CD4-positive, alpha-beta memory T cell (primary cell): ENCODE results near the gene RFX5. TPM values are rescaled to one million over a fixed set of nuclear protein-coding genes. Genes with fewer than 3 reads are reported as not detected.

Source experiments
- CTCF ChIA-PET: fragments of 350-600 bp; sonication (Branson Sonifier 250); formaldehyde crosslinking; loops from one replicate; lab custom pipeline; 2021; ENCODE audit warnings: inconsistent platforms; ENCODE audit not compliant: partially characterized antibody; lab: Charles Lee
- POLR2A ChIA-PET: fragments of 350-600 bp; sonication (Branson Sonifier 250); formaldehyde crosslinking; loops from one replicate; lab custom pipeline; 2021; ENCODE audit not compliant: partially characterized antibody; lab: Charles Lee
- DNase-seq, 5 donors: peaks; one replicate each; pipeline versions ENCODE4 v3.0.0 to v3.0.0-alpha.2; 2020 to 2022; ENCODE audit warnings: mixed read lengths in 1 of 5
- H3K27ac ChIP-seq: one replicate; pipeline ENCODE4 v1.7.0; 2013; ENCODE audit warnings: low read depth, low read length
- H3K27me3 ChIP-seq: 2 replicates; pipeline ENCODE4 v1.7.0; 2013; ENCODE audit warnings: mild to moderate bottlenecking, low read length, moderate library complexity; ENCODE audit not compliant: insufficient read depth
- H3K36me3 ChIP-seq: 2 replicates; pipeline ENCODE4 v1.7.0; 2013; ENCODE audit warnings: mild to moderate bottlenecking, low read length, moderate library complexity; ENCODE audit not compliant: insufficient read depth
- H3K4me1 ChIP-seq: 2 replicates; pipeline ENCODE4 v1.7.0; 2013; ENCODE audit warnings: mild to moderate bottlenecking, low read length, moderate library complexity; ENCODE audit not compliant: insufficient read depth
- H3K4me3 ChIP-seq, 2 donors: one replicate each; pipeline ENCODE4 v1.7.0; 2013; ENCODE audit warnings: low read length in 2 of 2, mild to moderate bottlenecking in 1 of 2
- H3K9me3 ChIP-seq, 2 donors: one replicate each; pipeline ENCODE4 v1.7.0; 2013; ENCODE audit warnings: low read length in 2 of 2, control low read depth in 1 of 2; ENCODE audit not compliant: control insufficient read depth in 1 of 2
- H3K27ac Mint-ChIP-seq, 7 donors: one replicate each; pipeline ENCODE4 v1.8.0; 2020 to 2021; ENCODE audit warnings: mixed read lengths in 7 of 7, mild to moderate bottlenecking in 6 of 7, inconsistent platforms in 3 of 7, moderate library complexity in 3 of 7
- H3K27me3 Mint-ChIP-seq, 2 donors: one replicate each; pipeline ENCODE4 v1.8.0; 2020 to 2021; ENCODE audit warnings: mixed read lengths in 2 of 2
- H3K36me3 Mint-ChIP-seq, 2 donors: one replicate each; pipeline ENCODE4 v1.8.0; 2020 to 2021; ENCODE audit warnings: mixed read lengths in 2 of 2, inconsistent platforms in 1 of 2, mild to moderate bottlenecking in 1 of 2
- H3K4me1 Mint-ChIP-seq, 4 donors: one replicate each; pipeline ENCODE4 v1.8.0; 2020 to 2021; ENCODE audit warnings: mixed read lengths in 4 of 4, mild to moderate bottlenecking in 1 of 4
- H3K4me3 Mint-ChIP-seq, 8 donors: one replicate each; pipeline ENCODE4 v1.8.0; 2020 to 2021; ENCODE audit warnings: mixed read lengths in 8 of 8, mild to moderate bottlenecking in 7 of 8, moderate library complexity in 6 of 8, inconsistent platforms in 3 of 8
- H3K9me3 Mint-ChIP-seq, 8 donors: one replicate each; pipeline ENCODE4 v1.8.0; 2020 to 2021; ENCODE audit warnings: mixed read lengths in 8 of 8, mild to moderate bottlenecking in 5 of 8, inconsistent platforms in 3 of 8, moderate library complexity in 1 of 8
- intact Hi-C: fragments of 100-400 bp; cut with micrococcal nuclease; formaldehyde crosslinking; loops from one replicate; pipeline ENCODE4 v1.15.1; 2023
- polyA plus RNA-seq, 2 donors: library from polyadenylated mRNA; unstranded; fragments of 300-500 nt; fragmentation: Illumina TruSeq; gene quantifications; one replicate each; pipeline ENCODE4 v1.2.3, GENCODE V29; 2021
- total RNA-seq, 2 experiments: library from RNA; stranded (reverse); gene quantifications; one replicate each; pipeline ENCODE4 v1.2.3, GENCODE V29; 2021

Gene RFX5
- total and polyA plus RNA-seq, 4 experiments from 2014 or later = 32.1 to 64.3 (median 44.9) TPM

DNA sequence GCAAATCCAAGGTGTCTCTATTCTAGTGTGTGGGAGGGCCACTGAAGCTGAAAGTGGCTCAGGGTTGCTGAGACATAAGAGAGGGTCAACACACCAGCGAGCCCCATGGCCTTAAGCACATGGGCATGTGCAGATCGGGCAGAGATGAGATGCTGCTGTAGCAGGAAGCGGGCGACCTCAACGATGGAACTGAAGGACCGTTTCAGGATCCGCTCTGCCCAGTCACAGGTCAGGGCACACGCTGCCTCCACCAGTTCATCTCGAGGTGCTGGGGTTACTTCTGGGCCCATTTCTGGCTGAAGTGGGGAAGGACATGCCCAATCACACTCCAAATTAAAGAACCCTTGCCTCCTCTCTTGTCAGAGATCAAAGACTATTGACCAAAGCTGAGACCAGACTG, 3.5 kb downstream of the RFX5 start:
- no peak for DNase-seq
- H3K4me1 Mint-ChIP-seq = peaks cover 30 to 51% (median 38%) of the 10 kb centered on the region in 4 donors
- H3K9me3 Mint-ChIP-seq = peaks cover 0 to 3% (median 0%) of the 10 kb centered on the region in 8 donors
- Histone ChIP-seq H3K27ac (no peak overlapping the region), H3K27me3 (no peaks in the 10 kb centered on the region), H3K4me3 (no peak overlapping the region), H3K4me1 (peaks cover 36% of the 10 kb centered on the region), H3K9me3 (no peaks in the 10 kb centered on the region), H3K36me3 (peaks cover 26% of the 10 kb centered on the region)
- H3K27ac Mint-ChIP-seq = peak overlapping the region in 6 of 7 donors; percentile 38 to 84 (median 78)
- H3K27me3 Mint-ChIP-seq = no peaks in the 10 kb centered on the region
- no peak overlapping the region for H3K4me3 Mint-ChIP-seq
- intact Hi-C loops = loop anchor here (10.0 kb wide), 1 partner anchor 269 kb away; the partner anchor contains the start of gene GABPB2
- ChIA-PET POLR2A (interaction anchor here (0.9 to 2.5 kb wide), 2 partner anchors 58 to 61 kb away, joined by 3 to 7 read pairs; partner anchors contain the start of gene ZNF687), CTCF (interaction anchor here (1.1 to 10.9 kb wide), 4 partner anchors 8 to 60 kb away, joined by 3 to 247 read pairs (median 6); no protein-coding TSS in a partner anchor)
- H3K36me3 Mint-ChIP-seq = peaks cover 25 to 49% of the 10 kb centered on the region in 2 donors

DNA sequence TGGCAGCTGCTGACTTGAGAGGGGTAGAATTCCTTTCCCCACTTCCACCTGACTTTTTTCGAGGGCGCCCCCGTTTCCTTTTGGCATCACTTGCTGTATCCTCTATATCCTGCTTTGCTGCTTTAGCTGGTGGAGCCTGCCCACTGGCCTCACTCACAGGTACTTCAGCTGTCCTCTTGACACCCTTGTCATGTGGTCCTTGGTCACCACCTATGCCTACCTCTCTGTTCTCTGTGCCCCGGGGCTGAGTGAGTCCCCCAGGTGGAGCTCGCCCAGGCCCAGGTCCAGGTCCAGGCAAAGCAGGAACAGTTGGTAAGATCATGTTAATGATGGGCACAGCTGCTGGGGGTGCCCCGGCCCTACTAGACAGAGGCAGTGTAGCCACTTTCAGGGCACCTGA, 4.5 kb downstream of the RFX5 start:
- Histone ChIP-seq H3K27ac (no peak overlapping the region), H3K36me3 (peaks cover 26% of the 10 kb centered on the region), H3K27me3 (no peaks in the 10 kb centered on the region), H3K4me3 (no peak overlapping the region), H3K9me3 (no peaks in the 10 kb centered on the region), H3K4me1 (peaks cover 29% of the 10 kb centered on the region)
- H3K36me3 Mint-ChIP-seq = peaks cover 25 to 49% of the 10 kb centered on the region in 2 donors
- H3K4me1 Mint-ChIP-seq = peaks cover 28 to 43% (median 31%) of the 10 kb centered on the region in 4 donors
- peak overlapping the region in 6 of 7 donors; percentile 11 to 80 (median 59) for H3K27ac Mint-ChIP-seq
- no peak for DNase-seq
- intact Hi-C loops = loop anchor here (10.0 kb wide), 1 partner anchor 268 kb away; the partner anchor contains the start of gene GABPB2
- peaks cover 0 to 3% (median 0%) of the 10 kb centered on the region in 8 donors for H3K9me3 Mint-ChIP-seq
- CTCF ChIA-PET = interaction anchor here (4.3 to 10.9 kb wide), 2 partner anchors 42 to 61 kb away, joined by 56 to 247 read pairs; partner anchors contain the start of gene ZNF687
- H3K4me3 Mint-ChIP-seq = no peak overlapping the region
- POLR2A ChIA-PET = interaction anchor here (0.9 to 3.6 kb wide), 2 partner anchors 12 to 42 kb away, joined by 3 to 27 read pairs; no protein-coding TSS in a partner anchor
- H3K27me3 Mint-ChIP-seq = no peaks in the 10 kb centered on the region

DNA sequence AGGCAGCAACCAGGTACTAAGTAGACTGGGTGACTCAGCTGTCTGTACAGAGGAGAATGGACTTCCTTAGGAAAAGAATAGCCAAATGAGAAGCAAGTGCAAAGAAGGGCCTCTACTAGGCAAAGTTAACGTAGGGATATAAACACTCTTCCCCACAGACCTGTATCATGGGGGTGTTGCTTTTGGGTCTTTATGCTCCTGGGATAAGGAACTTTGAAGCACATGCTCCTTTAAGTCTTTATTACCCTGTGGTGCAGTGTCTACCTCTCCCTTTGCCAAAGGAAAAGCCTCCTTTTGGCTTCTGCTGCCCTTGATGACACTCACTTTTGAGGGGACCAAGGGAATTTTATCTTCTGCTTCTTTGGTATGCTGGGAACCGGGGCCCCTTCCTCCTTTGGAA, 5.0 kb downstream of the RFX5 start:
- no peaks in the 10 kb centered on the region for H3K27me3 Mint-ChIP-seq
- H3K27ac Mint-ChIP-seq = peak overlapping the region in 4 of 7 donors; percentile 38 to 66 (median 57)
- intact Hi-C loops = loop anchor here (10.0 kb wide), 1 partner anchor 267 kb away; the partner anchor contains the start of gene GABPB2
- Histone ChIP-seq H3K9me3 (no peaks in the 10 kb centered on the region), H3K27ac (no peak overlapping the region), H3K4me1 (peaks cover 27% of the 10 kb centered on the region), H3K27me3 (no peaks in the 10 kb centered on the region), H3K4me3 (no peak overlapping the region), H3K36me3 (peaks cover 26% of the 10 kb centered on the region)
- H3K36me3 Mint-ChIP-seq = peaks cover 25 to 45% of the 10 kb centered on the region in 2 donors
- H3K9me3 Mint-ChIP-seq = no peaks in the 10 kb centered on the region
- H3K4me1 Mint-ChIP-seq = peaks cover 25 to 38% (median 26%) of the 10 kb centered on the region in 4 donors
- POLR2A ChIA-PET = interaction anchor here (0.9 to 3.6 kb wide), 3 partner anchors 12 to 60 kb away, joined by 3 to 27 read pairs (median 10); partner anchors contain the start of gene ZNF687
- no peak for DNase-seq
- CTCF ChIA-PET = interaction anchor here (0.6 to 10.9 kb wide), 5 partner anchors 12 to 60 kb away, joined by 3 to 247 read pairs (median 34); partner anchors contain the start of gene ZNF687
- peak overlapping the region in 1 of 8 donors; percentile 31 for H3K4me3 Mint-ChIP-seq

GRCh38 chr1:151340870-151341754, 5.9 kb downstream of the RFX5 start:
- intact Hi-C loops = loop anchor here (1.0 to 10.0 kb wide), 3 partner anchors 40 to 266 kb away; partner anchors contain the start of gene GABPB2
- H3K27ac Mint-ChIP-seq = peak overlapping the region; percentile 1 to 83 (median 52)
- peak overlapping the region in 2 of 8 donors; percentile 4 to 22 for H3K4me3 Mint-ChIP-seq
- no peaks in the 10 kb centered on the region for H3K27me3 Mint-ChIP-seq
- H3K36me3 ChIP-seq = peaks cover 26% of the 10 kb centered on the region
- H3K9me3 ChIP-seq = no peaks in the 10 kb centered on the region
- peaks cover 21% of the 10 kb centered on the region for H3K4me1 ChIP-seq
- peaks cover 17 to 29% (median 21%) of the 10 kb centered on the region in 4 donors for H3K4me1 Mint-ChIP-seq
- H3K27me3 ChIP-seq = no peaks in the 10 kb centered on the region
- H3K27ac ChIP-seq = peak overlapping the region; percentile 31
- H3K9me3 Mint-ChIP-seq = no peaks in the 10 kb centered on the region
- H3K36me3 Mint-ChIP-seq = peaks cover 25 to 36% of the 10 kb centered on the region in 2 donors
- POLR2A ChIA-PET = interaction anchor here (0.9 to 3.6 kb wide), 9 partner anchors 14 to 242 kb away, joined by 3 to 32 read pairs (median 6); partner anchors contain the start of genes PI4KB, PSMB4 and ZNF687
- CTCF ChIA-PET = interaction anchor here (0.8 to 10.9 kb wide), 39 partner anchors 9 to 495 kb away, joined by 3 to 247 read pairs (median 4); partner anchors contain the start of genes PI4KB, PIP5K1A, PSMB4 and PSMD4
- no peak overlapping the region for H3K4me3 ChIP-seq
- DNase-seq = peak; percentile 66 to 75 (median 69)

GRCh38 chr1:151336556-151336955, 10.5 kb downstream of the RFX5 start:
- intact Hi-C loops = no loop called here
- CTCF ChIA-PET = interaction anchor here (0.7 to 10.9 kb wide), 5 partner anchors 8 to 237 kb away, joined by 3 to 247 read pairs (median 6); no protein-coding TSS in a partner anchor
- POLR2A ChIA-PET = interaction anchor here (0.9 to 1.2 kb wide), 3 partner anchors 8 to 11 kb away, joined by 3 to 6 read pairs (median 3); partner anchors contain the start of gene RFX5

DNA sequence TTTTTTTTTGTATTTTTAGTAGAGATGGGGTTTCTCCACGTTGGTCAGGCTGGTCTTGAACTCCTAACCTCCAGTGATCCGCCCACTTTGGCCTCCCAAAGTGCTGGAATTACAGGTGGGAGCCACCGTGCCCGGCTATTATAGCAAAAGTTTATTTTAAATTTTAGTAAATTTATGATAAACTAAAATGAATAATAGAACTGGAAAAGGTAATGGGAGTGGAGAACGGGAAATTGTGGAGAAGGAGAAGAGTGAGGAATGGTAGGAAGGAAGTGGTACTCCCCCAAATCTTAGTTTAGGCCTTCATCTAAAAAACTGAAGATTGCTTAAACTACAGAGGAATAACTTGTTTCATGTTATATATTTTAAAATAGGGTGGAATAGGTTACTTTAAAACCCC, 12.2 kb downstream of the RFX5 start:
- DNase-seq = no peak
- Mint-ChIP-seq H3K27ac (no peak overlapping the region), H3K36me3 (no peaks in the 10 kb centered on the region), H3K9me3 (no peaks in the 10 kb centered on the region), H3K4me3 (no peak overlapping the region), H3K27me3 (no peaks in the 10 kb centered on the region), H3K4me1 (peaks cover 0 to 7% (median 2%) of the 10 kb centered on the region in 4 donors)
- no peak overlapping the region for H3K4me3 ChIP-seq
- no peak overlapping the region for H3K27ac ChIP-seq
- no peaks in the 10 kb centered on the region for H3K4me1 ChIP-seq
- H3K36me3 ChIP-seq = no peaks in the 10 kb centered on the region
- ChIA-PET POLR2A (no interaction called here), CTCF (no interaction called here)
- intact Hi-C loops = no loop called here
- H3K9me3 ChIP-seq = no peaks in the 10 kb centered on the region
- no peaks in the 10 kb centered on the region for H3K27me3 ChIP-seq

More at GRCh38 chr1:151336556-151336955, 10.5 kb downstream of the RFX5 start:
- H3K27ac Mint-ChIP-seq = peak overlapping the region in 4 of 7 donors; percentile 4 to 68 (median 21)
- peaks cover 2 to 4% of the 10 kb centered on the region in 2 donors for H3K36me3 Mint-ChIP-seq
- no peaks in the 10 kb centered on the region for H3K27me3 ChIP-seq
- no peak overlapping the region for H3K4me3 Mint-ChIP-seq
- no peak overlapping the region for H3K27ac ChIP-seq
- H3K9me3 ChIP-seq = no peaks in the 10 kb centered on the region
- no peak for DNase-seq
- H3K36me3 ChIP-seq = no peaks in the 10 kb centered on the region
- peaks cover 7% of the 10 kb centered on the region for H3K4me1 ChIP-seq
- no peaks in the 10 kb centered on the region for H3K27me3 Mint-ChIP-seq
- peaks cover 6 to 13% (median 9%) of the 10 kb centered on the region in 4 donors for H3K4me1 Mint-ChIP-seq
- H3K9me3 Mint-ChIP-seq = no peaks in the 10 kb centered on the region
- no peak overlapping the region for H3K4me3 ChIP-seq
